ENCODE results near the gene PDE4D.
A peak's percentile ranks its signal among the peaks of the same experiment; 100 is the strongest.

Gene PDE4D

DNA sequence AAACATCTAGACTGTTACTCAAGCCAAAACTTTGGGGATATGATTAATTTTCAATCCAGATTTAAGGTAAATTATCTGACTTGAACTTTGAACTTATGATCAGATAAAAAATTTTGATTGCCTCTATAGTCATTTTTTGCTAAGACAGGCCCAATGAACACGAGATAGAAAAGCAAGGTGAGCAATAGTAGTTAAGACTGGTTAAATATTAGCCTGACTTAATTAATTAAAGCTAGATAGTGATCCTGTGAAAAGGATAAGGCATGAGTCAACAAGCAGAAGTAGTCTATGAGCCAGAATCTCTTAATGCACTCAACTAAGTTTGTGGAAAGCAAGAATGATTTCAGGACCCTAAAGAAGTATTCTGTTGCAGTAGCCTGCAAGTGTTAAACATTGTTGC, 66.5 kb downstream of the PDE4D start:
- TF ChIP-seq, protein P1, sequence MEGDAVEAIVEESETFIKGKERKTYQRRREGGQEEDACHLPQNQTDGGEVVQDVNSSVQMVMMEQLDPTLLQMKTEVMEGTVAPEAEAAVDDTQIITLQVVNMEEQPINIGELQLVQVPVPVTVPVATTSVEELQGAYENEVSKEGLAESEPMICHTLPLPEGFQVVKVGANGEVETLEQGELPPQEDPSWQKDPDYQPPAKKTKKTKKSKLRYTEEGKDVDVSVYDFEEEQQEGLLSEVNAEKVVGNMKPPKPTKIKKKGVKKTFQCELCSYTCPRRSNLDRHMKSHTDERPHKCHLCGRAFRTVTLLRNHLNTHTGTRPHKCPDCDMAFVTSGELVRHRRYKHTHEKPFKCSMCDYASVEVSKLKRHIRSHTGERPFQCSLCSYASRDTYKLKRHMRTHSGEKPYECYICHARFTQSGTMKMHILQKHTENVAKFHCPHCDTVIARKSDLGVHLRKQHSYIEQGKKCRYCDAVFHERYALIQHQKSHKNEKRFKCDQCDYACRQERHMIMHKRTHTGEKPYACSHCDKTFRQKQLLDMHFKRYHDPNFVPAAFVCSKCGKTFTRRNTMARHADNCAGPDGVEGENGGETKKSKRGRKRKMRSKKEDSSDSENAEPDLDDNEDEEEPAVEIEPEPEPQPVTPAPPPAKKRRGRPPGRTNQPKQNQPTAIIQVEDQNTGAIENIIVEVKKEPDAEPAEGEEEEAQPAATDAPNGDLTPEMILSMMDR (IDR thresholded peaks at IDR 0.05) = no peak
- no peak for TF ChIP-seq ZFX (IDR thresholded peaks at IDR 0.05; ENCODE audit: borderline replicate concordance)

GRCh38 chr5:59823420-59823819, 70.1 kb downstream of the PDE4D start:
- no peak for TF ChIP-seq ZFX (IDR thresholded peaks at IDR 0.05; ENCODE audit: borderline replicate concordance)
- TF ChIP-seq, protein P1 (IDR thresholded peaks at IDR 0.05) = no peak
- H3K27ac ChIP-seq = no peak overlapping the region

More for the DNA sequence above, 66.5 kb downstream of the PDE4D start:
- H3K27ac ChIP-seq = peak overlapping the region; percentile 92

DNA sequence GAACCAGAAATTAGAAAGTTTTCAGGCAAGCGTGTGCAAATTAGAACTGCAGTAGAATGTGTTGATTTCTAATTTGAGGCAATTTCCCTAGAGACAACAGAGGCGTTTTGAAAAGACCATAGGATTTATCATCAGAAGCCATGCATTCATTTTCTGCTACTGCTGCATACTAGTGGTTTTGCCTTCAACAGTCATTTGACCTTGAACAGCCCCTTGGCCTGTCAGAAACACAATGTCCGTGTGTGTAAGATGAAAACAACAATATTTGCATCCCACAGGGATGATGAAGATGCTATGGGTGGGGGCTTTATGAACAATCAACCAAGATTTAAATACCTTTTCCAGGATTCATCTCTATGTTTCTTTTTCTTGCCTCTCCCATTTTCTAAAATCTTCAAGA, 73.7 kb downstream of the PDE4D start:
- TF ChIP-seq, protein P1 (IDR thresholded peaks at IDR 0.05) = no peak
- no peak for TF ChIP-seq ZFX (IDR thresholded peaks at IDR 0.05; ENCODE audit: borderline replicate concordance)
- no peak overlapping the region; the same call in 1 of the 2 replicates for H3K27ac ChIP-seq

DNA sequence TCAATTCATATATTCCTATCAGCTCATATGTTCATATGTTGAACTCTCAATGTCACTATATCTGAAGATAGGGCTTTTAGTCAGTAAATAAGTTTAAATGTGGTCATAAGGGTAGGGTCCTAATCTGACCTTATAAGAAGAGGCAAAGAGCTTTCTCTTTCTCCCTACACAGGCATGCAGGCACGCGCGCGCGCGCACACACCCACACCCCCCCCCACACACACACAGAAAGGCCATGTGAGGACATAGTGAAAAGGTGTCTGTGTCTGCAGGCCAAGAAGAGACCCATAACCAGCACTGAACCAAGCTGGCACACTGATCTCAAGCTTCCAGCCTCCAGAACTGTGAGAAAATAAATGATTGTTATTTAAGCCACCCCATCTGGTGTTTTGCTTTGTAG, 76.0 kb downstream of the PDE4D start:
- peak overlapping the region; percentile 78; the same call in 1 of the 2 replicates for H3K27ac ChIP-seq
- no peak for TF ChIP-seq ZFX (IDR thresholded peaks at IDR 0.05; ENCODE audit: borderline replicate concordance)
- TF ChIP-seq, protein P1 (IDR thresholded peaks at IDR 0.05) = no peak

DNA sequence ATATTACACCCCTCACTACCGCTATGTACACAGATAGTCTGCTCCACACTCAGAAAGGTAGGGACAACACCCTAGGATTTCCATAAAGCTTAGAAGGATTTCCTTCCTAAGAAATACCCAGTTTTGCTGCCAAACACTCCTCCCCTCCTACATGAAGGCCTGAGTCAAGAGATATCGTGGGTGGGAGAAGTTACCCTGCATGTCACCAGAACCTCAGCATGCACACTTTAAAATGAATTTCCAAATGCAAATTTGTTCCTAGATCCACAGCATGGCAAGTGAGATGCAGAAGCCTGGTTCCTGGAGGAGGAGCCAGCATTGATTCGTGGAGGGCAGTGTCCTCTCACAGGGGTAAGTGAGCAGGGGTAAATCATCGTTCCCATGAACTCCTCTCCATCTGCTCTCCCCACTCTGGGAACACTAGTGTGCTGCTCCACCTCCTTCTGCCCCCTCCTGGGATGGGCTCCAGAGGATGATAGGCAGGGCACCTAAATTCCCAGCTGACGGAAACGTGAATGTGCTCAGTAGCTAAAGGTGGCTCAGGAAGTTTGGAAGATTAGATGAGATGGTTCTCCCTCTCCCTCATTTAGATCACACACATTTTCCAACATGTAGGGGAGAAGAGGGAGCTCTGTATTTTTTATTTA, 76.7 kb downstream of the PDE4D start:
- H3K27ac ChIP-seq = peak overlapping the region; percentile 78
- TF ChIP-seq, protein P1 (IDR thresholded peaks at IDR 0.05) = no peak
- no peak for TF ChIP-seq ZFX (IDR thresholded peaks at IDR 0.05; ENCODE audit: borderline replicate concordance)

GRCh38 chr5:59814537-59814872, 79.0 kb downstream of the PDE4D start:
- peak overlapping the region; percentile 78 for H3K27ac ChIP-seq
- TF ChIP-seq, protein P1 (IDR thresholded peaks at IDR 0.05) = no peak
- TF ChIP-seq ZFX (IDR thresholded peaks at IDR 0.05; ENCODE audit: borderline replicate concordance) = no peak

DNA sequence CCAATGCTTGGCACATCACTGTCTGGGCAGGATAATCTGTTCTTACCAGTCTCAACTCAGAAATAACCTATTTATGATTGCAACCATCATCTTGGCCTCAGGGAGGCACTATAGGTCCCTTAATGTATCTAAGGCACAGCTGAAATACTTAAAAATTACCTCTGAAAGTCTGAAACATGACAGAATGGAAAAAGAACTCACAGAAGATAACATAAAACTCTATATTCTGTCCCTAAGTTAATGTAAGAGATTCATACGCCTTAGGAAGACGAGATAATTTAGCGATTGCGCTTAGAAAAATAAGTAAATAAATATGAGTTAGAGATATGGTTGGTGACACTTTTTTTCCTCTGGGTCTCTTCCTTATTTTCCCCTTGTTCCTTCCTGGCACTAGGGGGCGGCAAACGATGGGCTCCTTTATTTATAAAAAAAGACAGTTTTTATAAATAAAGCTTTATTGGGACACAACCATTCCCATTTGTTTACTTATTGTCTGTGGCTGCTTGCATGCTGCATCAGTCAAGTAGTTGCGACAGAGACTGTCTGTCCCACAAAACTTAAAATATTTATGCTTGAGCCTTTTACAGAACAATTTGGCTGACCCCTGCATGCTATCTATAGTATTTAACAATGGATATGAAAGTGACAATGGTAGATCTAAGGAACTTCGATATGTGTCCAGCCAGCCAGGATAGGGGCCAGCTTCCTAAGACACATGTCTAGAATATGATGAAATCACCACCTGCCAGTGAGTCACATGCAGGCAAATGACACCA, 79.6 kb downstream of the PDE4D start:
- TF ChIP-seq, protein P1 (IDR thresholded peaks at IDR 0.05) = peak; percentile 85
- TF ChIP-seq ZFX (IDR thresholded peaks at IDR 0.05; ENCODE audit: borderline replicate concordance) = no peak
- H3K27ac ChIP-seq = peak overlapping the region; percentile 78

Data from 22Rv1 (cell line).